B cell (primary cell): ENCODE results near the gene PTRH1. TPM values are rescaled to one million over a fixed set of nuclear protein-coding genes. Genes with fewer than 3 reads are reported as not detected.

Source experiments
- ATAC-seq: fragments of 200-7000 bp; cut with Tn5 transposase; one replicate; pipeline ENCODE4 v1.10.0; 2021; ENCODE audit warnings: low read depth, mild to moderate bottlenecking, moderate number of reproducible peaks, moderate library complexity
- CTCF ChIA-PET: fragments of 350-600 bp; sonication (Branson Sonifier 250); formaldehyde crosslinking; loops from one replicate; lab custom pipeline; 2021; ENCODE audit warnings: antibody characterized with exemption, inconsistent platforms; lab: Charles Lee
- POLR2A ChIA-PET: fragments of 350-600 bp; sonication (Branson Sonifier 250); formaldehyde crosslinking; loops from one replicate; lab custom pipeline; 2021; ENCODE audit warnings: antibody characterized with exemption; lab: Charles Lee
- DNase-seq: peaks from one replicate; pipeline ENCODE4 v3.0.0; 2013
- H2AFZ ChIP-seq: 2 replicates; pipeline ENCODE4 v1.6.1; 2012; ENCODE audit warnings: mild to moderate bottlenecking, low read depth, low read length; ENCODE audit not compliant: insufficient read depth, poor library complexity, severe bottlenecking
- H3K27ac ChIP-seq, 2 donors: 1 replicate in 1 of 2; 2 replicates in 1 of 2; pipeline ENCODE4 v1.5.1; 2012 to 2013; ENCODE audit warnings: low read length in 2 of 2, mild to moderate bottlenecking in 2 of 2, moderate library complexity in 1 of 2
- H3K27me3 ChIP-seq, 4 experiments: fragments of 200-600 bp in 1 of 4; sonication (generic) in 1 of 4; replicated peaks in 1 of 4; 1 replicate in 2 of 4; 2 replicates in 2 of 4; pipeline versions ENCODE4 v1.6.1 to v1.7.0; 2013 to 2016; ENCODE audit warnings: low read length in 3 of 4, mild to moderate bottlenecking in 2 of 4, mixed read lengths in 1 of 4, moderate library complexity in 1 of 4; ENCODE audit not compliant: insufficient read depth in 4 of 4, control insufficient read depth in 3 of 4; ENCODE audit errors: control extremely low read depth in 1 of 4
- H3K36me3 ChIP-seq, 2 experiments: replicated peaks in 1 of 2; 1 replicate in 1 of 2; 2 replicates in 1 of 2; pipeline versions ENCODE4 v1.6.1 to v1.7.1; 2013; ENCODE audit warnings: low read length in 1 of 2; ENCODE audit not compliant: insufficient read depth in 2 of 2, control insufficient read depth in 1 of 2; ENCODE audit errors: control extremely low read depth in 1 of 2, extremely low read depth in 1 of 2
- H3K4me1 ChIP-seq, 2 donors: fragments of 200-600 bp in 1 of 2; sonication (generic) in 1 of 2; 1 replicate in 1 of 2; 2 replicates in 1 of 2; pipeline versions ENCODE4 v1.5.1 to v1.6.1; 2013 to 2017; ENCODE audit warnings: low read length in 2 of 2; ENCODE audit not compliant: control insufficient read depth in 2 of 2, insufficient read depth in 2 of 2
- H3K4me2 ChIP-seq: replicated peaks from 2 replicates; pipeline ENCODE3; 2012; ENCODE audit warnings: mild to moderate bottlenecking, low read depth, low read length; ENCODE audit not compliant: poor library complexity, severe bottlenecking
- H3K4me3 ChIP-seq, 5 experiments: fragments of 200-600 bp in 1 of 5; sonication (generic) in 1 of 5; 1 replicate in 3 of 5; 2 replicates in 2 of 5; pipeline versions ENCODE4 v1.5.1 to v1.7.0; 2011 to 2016; ENCODE audit warnings: low read length in 4 of 5, mild to moderate bottlenecking in 4 of 5, low read depth in 2 of 5, control low read depth in 1 of 5, moderate library complexity in 1 of 5; ENCODE audit not compliant: insufficient read depth in 1 of 5; ENCODE audit errors: control extremely low read depth in 1 of 5, extremely low read depth in 1 of 5
- H3K79me2 ChIP-seq: fragments of 200-600 bp; sonication (generic); one replicate; pipeline ENCODE4 v1.6.0; 2016; ENCODE audit warnings: low read length; ENCODE audit not compliant: control insufficient read depth, insufficient read depth
- H3K9ac ChIP-seq: fragments of 200-600 bp; sonication (generic); 2 replicates; pipeline ENCODE4 v1.6.1; 2017; ENCODE audit warnings: mild to moderate bottlenecking, low read length, moderate library complexity
- H3K9me3 ChIP-seq, 3 donors: one replicate each; pipeline versions ENCODE4 v1.6.1 to v1.7.1; 2013; ENCODE audit warnings: low read length in 2 of 3; ENCODE audit not compliant: control insufficient read depth in 2 of 3, insufficient read depth in 1 of 3; ENCODE audit errors: control extremely low read depth in 1 of 3
- H4K20me1 ChIP-seq: 2 replicates; pipeline ENCODE4 v1.6.0; 2012; ENCODE audit warnings: mild to moderate bottlenecking, low read length; ENCODE audit not compliant: insufficient read depth, control insufficient read depth, poor library complexity, severe bottlenecking
- H3K27ac Mint-ChIP-seq: one replicate; pipeline ENCODE4 v1.8.0; 2021; ENCODE audit warnings: mixed read lengths
- H3K27me3 Mint-ChIP-seq: one replicate; pipeline ENCODE4 v1.8.0; 2021; ENCODE audit warnings: mixed read lengths
- H3K4me1 Mint-ChIP-seq: one replicate; pipeline ENCODE4 v1.8.0; 2021; ENCODE audit warnings: mixed read lengths
- H3K4me3 Mint-ChIP-seq: one replicate; pipeline ENCODE4 v1.8.0; 2021; ENCODE audit warnings: mixed read lengths
- H3K9me3 Mint-ChIP-seq: one replicate; pipeline ENCODE4 v1.8.0; 2022; ENCODE audit warnings: mixed read lengths; ENCODE audit not compliant: insufficient read depth
- CTCF ChIP-seq: fragments of 200-600 bp; IDR thresholded peaks from one replicate; pipeline ENCODE4 v1.8.0; 2022; ENCODE audit warnings: antibody characterized with exemption, mild to moderate bottlenecking
- EZH2 ChIP-seq: IDR thresholded peaks from 2 replicates; pipeline ENCODE4 v1.6.1; 2012; ENCODE audit warnings: borderline replicate concordance, low read depth, mild to moderate bottlenecking, moderate library complexity, low read length; ENCODE audit not compliant: insufficient read depth, poor library complexity, severe bottlenecking
- WGBS: methylation state at CpG from one replicate; pipeline ENCODE4 v1.1.5; 2013; ENCODE audit warnings: missing lambda C conversion rate; ENCODE audit not compliant: insufficient coverage; 5-methylcytosine and 5-hydroxymethylcytosine counted together
- intact Hi-C: fragments of 100-400 bp; cut with micrococcal nuclease; formaldehyde crosslinking; loops from one replicate; pipeline ENCODE4 v1.10.0; 2022
- polyA plus RNA-seq: library from polyadenylated mRNA; depleted of rRNA; stranded (reverse); fragments of >200 nt; gene quantifications from 2 replicates; pipeline ENCODE4 v1.2.3, GENCODE V29; 2012
- total RNA-seq, 2 donors: library from RNA; stranded (reverse); fragments of 120-200 nt in 1 of 2; gene quantifications; 1 replicate in 1 of 2; 2 replicates in 1 of 2; pipeline versions ENCODE4 v1.2.3 to v1.2.4, GENCODE V29; 2013 to 2022

The PTRH1 gene
- total and polyA plus RNA-seq, 2 donors (not counting 1 experiment from before 2014, with no cell fraction given), result 6.3 to 7.6 TPM

GRCh38 chr9:127738666-127739065, 23.2 kb upstream of the PTRH1 start:
- WGBS, result 84% methylated on average over 8 of the region's 13 CpGs
- peaks cover 23% of the 10 kb centered on the region for H4K20me1 ChIP-seq
- peaks cover 0 to 53% of the 10 kb centered on the region in 2 experiments for H3K36me3 ChIP-seq
- no peak for DNase-seq
- no peaks in the 10 kb centered on the region for H3K9me3 ChIP-seq
- H3K4me1 Mint-ChIP-seq, result peaks cover 15% of the 10 kb centered on the region
- H3K4me1 ChIP-seq, result peaks cover 11 to 16% of the 10 kb centered on the region in 2 donors
- H3K27me3 Mint-ChIP-seq, result no peaks in the 10 kb centered on the region
- no peak overlapping the region for H3K9ac ChIP-seq
- no peaks in the 10 kb centered on the region for H3K27me3 ChIP-seq
- no peaks in the 10 kb centered on the region for H3K9me3 Mint-ChIP-seq
- intact Hi-C loops, result no loop called here
- no peak overlapping the region for H2AFZ ChIP-seq
- POLR2A ChIA-PET, result no interaction called here
- CTCF ChIA-PET, result interaction anchor here (0.5 kb wide), 1 partner anchor 132 kb away, joined by 3 read pairs; no protein-coding TSS in a partner anchor
- no peak for ATAC-seq
- no peak for TF ChIP-seq EZH2
- TF ChIP-seq CTCF, result no peak
- no peak overlapping the region for H3K27ac Mint-ChIP-seq
- no peak overlapping the region for H3K4me3 ChIP-seq
- H3K4me2 ChIP-seq, result no peak overlapping the region
- H3K4me3 Mint-ChIP-seq, result no peak overlapping the region
- peaks cover 5% of the 10 kb centered on the region for H3K79me2 ChIP-seq
- H3K27ac ChIP-seq, result peak overlapping the region; percentile 12 to 96

- Histone ChIP-seq H3K9ac (peak overlapping the region; percentile 40), H2AFZ (no peak overlapping the region), H3K27me3 (no peaks in the 10 kb centered on the region), H3K4me3 (no peak overlapping the region), H3K4me2 (peak overlapping the region; percentile 89), H3K27ac (peak overlapping the region; percentile 80 to 96), H3K79me2 (peaks cover 5% of the 10 kb centered on the region), H3K36me3 (peaks cover 0 to 36% of the 10 kb centered on the region in 2 experiments), H3K4me1 (peaks cover 11 to 16% of the 10 kb centered on the region in 2 donors), H3K9me3 (no peaks in the 10 kb centered on the region), H4K20me1 (peaks cover 5% of the 10 kb centered on the region)
- 57% methylated on average over 13 of the region's 15 CpGs for WGBS
- DNase-seq (no peak), ATAC-seq (no peak)
- TF ChIP-seq CTCF, result no peak
- no peak for TF ChIP-seq EZH2
- Mint-ChIP-seq H3K27me3 (no peaks in the 10 kb centered on the region), H3K9me3 (no peaks in the 10 kb centered on the region), H3K4me1 (peaks cover 16% of the 10 kb centered on the region), H3K4me3 (peak overlapping the region; percentile 85), H3K27ac (peak overlapping the region; percentile 88)
- POLR2A ChIA-PET, result interaction anchor here (0.9 to 2.6 kb wide), 8 partner anchors 20 to 236 kb away, joined by 5 to 39 read pairs (median 10); partner anchors contain the start of genes CDK9, PTRH1, SH2D3C and ST6GALNAC4
- intact Hi-C loops, result loop anchor here (1.0 kb wide), 9 partner anchors 20 to 202 kb away; partner anchors contain the start of genes DPM2, FPGS, PTRH1 and ST6GALNAC4
- CTCF ChIA-PET, result interaction anchor here (0.9 to 4.3 kb wide), 37 partner anchors 10 to 793 kb away, joined by 3 to 109 read pairs (median 7); partner anchors contain the start of genes CDK9, PTRH1, SH2D3C and ST6GALNAC4
Observed at GRCh38 chr9:127735530-127736185, 20.2 kb upstream of the PTRH1 start.
